Activated naive CD4-positive, alpha-beta T cell treated with anti-CD3 and anti-CD28 coated beads, Interleukin-2, amount 50 U/mL, for 72 hours (primary cell): Measurements from ENCODE around the gene RFX1. TPM values are rescaled to one million over a fixed set of nuclear protein-coding genes. Genes with fewer than 3 reads are reported as not detected.
"Not testable (repeated sequence)": the region's sequence is repeated elsewhere in the genome, so short reads cannot be mapped to it uniquely, and the experiment has no call there.

Experiments
- ATAC-seq, 2 donors: fragments of 150-1000 bp; cut with Tn5 transposase; 2 replicates each; pipeline ENCODE4 v1.10.0; 2021; ENCODE audit warnings: mild to moderate bottlenecking in 2 of 2, moderate library complexity in 2 of 2
- DNase-seq, 2 donors: peaks; one replicate each; pipeline ENCODE4 v3.0.0; 2021 to 2022; ENCODE audit warnings: low spot score in 2 of 2
- H3K27ac Mint-ChIP-seq, 2 donors: one replicate each; pipeline ENCODE4 v1.8.0; 2022; ENCODE audit warnings: mild to moderate bottlenecking in 2 of 2, mixed read lengths in 2 of 2
- H3K36me3 Mint-ChIP-seq, 2 donors: one replicate each; pipeline ENCODE4 v1.8.0; 2022; ENCODE audit warnings: mixed read lengths in 2 of 2
- H3K9me3 Mint-ChIP-seq, 2 donors: one replicate each; pipeline ENCODE4 v1.8.0; 2022; ENCODE audit warnings: mixed read lengths in 2 of 2
- total RNA-seq, 2 donors: library from RNA; stranded (reverse); gene quantifications; one replicate each; pipeline ENCODE4 v1.2.3, GENCODE V29; 2022

RFX1 gene
- total RNA-seq, 2 donors from 2014 or later, result 9.7 to 14.5 TPM

- H3K36me3 Mint-ChIP-seq, result peaks cover 7 to 17% of the 10 kb centered on the region in 2 donors
- peak overlapping the region in 1 of 2 donors; percentile 58 for H3K27ac Mint-ChIP-seq
- no peak for ATAC-seq
- DNase-seq, result no peak
- no peaks in the 10 kb centered on the region for H3K9me3 Mint-ChIP-seq
Observed at GRCh38 chr19:14033946-14034345, 27.8 kb upstream of the RFX1 start.

- DNase-seq (peak; percentile 67 to 77), ATAC-seq (peak; percentile 78 to 80)
- Mint-ChIP-seq H3K27ac (peak within 1 kb of the TSS; percentile 93 to 95), H3K9me3 (no peaks in the 10 kb centered on the region), H3K36me3 (peaks cover 7 to 11% of the 10 kb centered on the region in 2 donors)
Observed at GRCh38 chr19:14031719-14032480, 25.8 kb upstream of the RFX1 start, which contains the start of gene IL27RA. IL27RA (plus strand) TSS chr19:14031762; CDS start chr19:14031873, 111 bp downstream.

GRCh38 chr19:14030997-14031718 is 25.0 kb upstream of the RFX1 start:
- DNase-seq (no peak), ATAC-seq (no peak)
- Mint-ChIP-seq H3K36me3 (peaks cover 7 to 11% of the 10 kb centered on the region in 2 donors), H3K27ac (peak overlapping the region in 1 of 2 donors; percentile 93), H3K9me3 (no peaks in the 10 kb centered on the region)

- ATAC-seq, result no peak
Observed at GRCh38 chr19:14028901-14029300, 22.8 kb upstream of the RFX1 start.

GRCh38 chr19:14027856-14028450 is 21.8 kb upstream of the RFX1 start, which contains the start of gene RLN3:
RLN3 (plus strand) TSS chr19:14028148; CDS start chr19:14028205, 57 bp downstream.
- H3K36me3 Mint-ChIP-seq, result peaks cover 7 to 10% of the 10 kb centered on the region in 2 donors
- DNase-seq (no peak), ATAC-seq (no peak)
- no peak within 1 kb of the TSS for H3K27ac Mint-ChIP-seq
- no peaks in the 10 kb centered on the region for H3K9me3 Mint-ChIP-seq

More at GRCh38 chr19:14028901-14029300, 22.8 kb upstream of the RFX1 start:
- Mint-ChIP-seq H3K36me3 (peaks cover 7 to 11% of the 10 kb centered on the region in 2 donors), H3K27ac (no peak overlapping the region), H3K9me3 (no peaks in the 10 kb centered on the region)
- DNase-seq, result no peak

GRCh38 chr19:14026652-14027192 is 20.6 kb upstream of the RFX1 start:
- H3K9me3 Mint-ChIP-seq, ATAC-seq, H3K27ac Mint-ChIP-seq, H3K36me3 Mint-ChIP-seq, DNase-seq: not testable (repeated sequence)

GRCh38 chr19:14023404-14024235 is 17.5 kb upstream of the RFX1 start:
- H3K36me3 Mint-ChIP-seq, result no peaks in the 10 kb centered on the region
- peak in 1 of 2 donors; percentile 30 for ATAC-seq

GRCh38 chr19:14022469-14022868 is 16.3 kb upstream of the RFX1 start:
- no peak overlapping the region for H3K27ac Mint-ChIP-seq
- no peak for DNase-seq
- no peaks in the 10 kb centered on the region for H3K36me3 Mint-ChIP-seq
- peak in 1 of 2 donors; percentile 51 for ATAC-seq
- no peaks in the 10 kb centered on the region for H3K9me3 Mint-ChIP-seq

More at GRCh38 chr19:14023404-14024235, 17.5 kb upstream of the RFX1 start:
- Mint-ChIP-seq H3K9me3 (no peaks in the 10 kb centered on the region), H3K27ac (peak overlapping the region in 1 of 2 donors; percentile 66)
- no peak for DNase-seq

GRCh38 chr19:14021474-14021873 is 15.4 kb upstream of the RFX1 start:
- Mint-ChIP-seq H3K27ac (no peak overlapping the region), H3K9me3 (no peaks in the 10 kb centered on the region), H3K36me3 (no peaks in the 10 kb centered on the region)
- ATAC-seq (peak; percentile 79 to 80), DNase-seq (no peak)

GRCh38 chr19:14019739-14020138 is 13.6 kb upstream of the RFX1 start:
- H3K27ac Mint-ChIP-seq, H3K9me3 Mint-ChIP-seq, H3K36me3 Mint-ChIP-seq, DNase-seq, ATAC-seq: not testable (repeated sequence)

GRCh38 chr19:14019100-14019499 is 13.0 kb upstream of the RFX1 start:
- ATAC-seq (peak in 1 of 2 donors; percentile 31), DNase-seq (no peak)
- Mint-ChIP-seq H3K36me3 (no peaks in the 10 kb centered on the region), H3K9me3 (no peaks in the 10 kb centered on the region), H3K27ac (no peak overlapping the region)

GRCh38 chr19:14015524-14016035 is 9.5 kb upstream of the RFX1 start:
- ATAC-seq (peak in 1 of 2 donors; percentile 46), DNase-seq (no peak)
- Mint-ChIP-seq H3K9me3 (no peaks in the 10 kb centered on the region), H3K36me3 (no peaks in the 10 kb centered on the region), H3K27ac (no peak overlapping the region)

GRCh38 chr19:14012378-14012915 is 6.3 kb upstream of the RFX1 start:
- ATAC-seq (no peak), DNase-seq (no peak)
- Mint-ChIP-seq H3K27ac (no peak overlapping the region), H3K36me3 (no peaks in the 10 kb centered on the region), H3K9me3 (no peaks in the 10 kb centered on the region)

- no peak for DNase-seq
- ATAC-seq, result peak; percentile 23 to 27
- Mint-ChIP-seq H3K36me3 (no peaks in the 10 kb centered on the region), H3K27ac (peak overlapping the region; percentile 94 to 95), H3K9me3 (no peaks in the 10 kb centered on the region)
Observed at GRCh38 chr19:14006766-14007562, 844 bp upstream of the RFX1 start.
